Erythroblast (primary cell): ENCODE data around the gene SLC9A3.

Experiments
- GATA1 ChIP-seq: IDR thresholded peaks from 2 replicates; pipeline ENCODE4 v1.6.1; 2011; ENCODE audit warnings: low read depth, mild to moderate bottlenecking, control low read depth, low read length, moderate library complexity
- POLR2A ChIP-seq: IDR thresholded peaks from 2 replicates; pipeline ENCODE4 v1.6.1; 2011; ENCODE audit warnings: mild to moderate bottlenecking, low read length

DNA sequence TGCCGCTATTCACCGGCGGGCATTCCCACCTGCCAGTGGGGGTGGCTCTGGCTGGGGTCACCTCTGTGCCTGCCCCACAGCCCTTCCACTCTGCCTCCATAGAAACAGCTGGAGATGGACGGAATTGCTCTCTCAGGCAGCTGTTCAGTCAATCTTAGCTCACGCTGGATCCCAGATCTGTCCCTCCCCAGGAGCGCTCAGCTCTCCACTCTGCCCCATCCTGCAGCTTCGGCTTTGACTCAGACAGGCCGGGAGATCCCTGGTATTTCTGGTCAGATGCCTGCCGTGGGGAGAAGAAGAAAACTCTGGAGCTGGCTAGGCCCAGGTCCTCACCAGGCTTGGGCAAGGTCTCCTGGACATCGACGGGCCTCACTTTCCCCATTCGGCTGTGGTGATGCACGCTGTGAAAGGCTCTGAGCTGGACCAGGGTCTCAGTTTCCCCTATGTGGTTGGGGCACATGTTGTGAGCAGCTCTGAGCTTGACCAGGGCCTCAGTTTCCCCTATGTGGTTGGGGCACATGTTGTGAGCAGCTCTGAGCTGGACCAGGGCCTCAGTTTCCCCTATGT lies 7.6 kb upstream of the SLC9A3 start:
- TF ChIP-seq POLR2A (no peak), GATA1 (no peak)
